Measurements from ENCODE around the gene NEUROD2.

The NEUROD2 gene

GRCh38 chr17:39607851-39608130, at the start of gene NEUROD2:
TSS of gene NEUROD2 (minus strand) at chr17:39607920. CDS start at chr17:39606599, 1,321 bp downstream.
- no peak for DNase-seq

- no peak for DNase-seq
Observed at GRCh38 chr17:39655105-39655504, 47.4 kb upstream of the NEUROD2 start.

- DNase-seq = peak; percentile 85
Observed at GRCh38 chr17:39653662-39654331, 46.1 kb upstream of the NEUROD2 start.

GRCh38 chr17:39653316-39653661, 45.6 kb upstream of the NEUROD2 start:
- DNase-seq = no peak

- no peak for DNase-seq
Observed at GRCh38 chr17:39652587-39653315, 45.0 kb upstream of the NEUROD2 start.

GRCh38 chr17:39651923-39652586, 44.3 kb upstream of the NEUROD2 start:
- no peak for DNase-seq

- no peak for DNase-seq
Observed at GRCh38 chr17:39650121-39650579, 42.4 kb upstream of the NEUROD2 start.

- no peak for DNase-seq
Observed at GRCh38 chr17:39648616-39649366, 41.1 kb upstream of the NEUROD2 start.

GRCh38 chr17:39647256-39647655, 39.5 kb upstream of the NEUROD2 start:
- DNase-seq = peak; percentile 64

GRCh38 chr17:39643271-39643670, 35.6 kb upstream of the NEUROD2 start:
- DNase-seq = no peak

GRCh38 chr17:39642291-39643074, 34.8 kb upstream of the NEUROD2 start:
- no peak for DNase-seq

- no peak for DNase-seq
Observed at GRCh38 chr17:39641883-39642282, 34.2 kb upstream of the NEUROD2 start.

- no peak for DNase-seq
Observed at GRCh38 chr17:39641097-39641496, 33.4 kb upstream of the NEUROD2 start.

- no peak for DNase-seq
Observed at GRCh38 chr17:39640591-39641031, 32.9 kb upstream of the NEUROD2 start.

GRCh38 chr17:39639566-39640458, 32.1 kb upstream of the NEUROD2 start:
- no peak for DNase-seq

- no peak for DNase-seq
Observed at GRCh38 chr17:39639043-39639442, 31.3 kb upstream of the NEUROD2 start.

GRCh38 chr17:39638317-39638716, 30.6 kb upstream of the NEUROD2 start:
- DNase-seq = no peak

- DNase-seq = peak; percentile 88
Observed at GRCh38 chr17:39636927-39637736, 29.4 kb upstream of the NEUROD2 start, which contains the start of gene STARD3. TSS of gene STARD3 (plus strand) at chr17:39637144. CDS start at chr17:39653532, 16,388 bp downstream.

GRCh38 chr17:39636587-39636926, 28.8 kb upstream of the NEUROD2 start:
- DNase-seq = no peak

GRCh38 chr17:39635614-39636176, 28.0 kb upstream of the NEUROD2 start:
- DNase-seq = peak; percentile 19
